Measurements from ENCODE around the gene RAPGEF6.
"Not testable (repeated sequence)": the region's sequence is repeated elsewhere in the genome, so short reads cannot be mapped to it uniquely, and the experiment has no call there.

The RAPGEF6 gene

GRCh38 chr5:131607903-131608540, 27.0 kb downstream of the RAPGEF6 start:
- Histone ChIP-seq H3K4me3 (ENCODE audit: low read length) (no peak overlapping the region), H3K27me3 (replicated peaks; ENCODE audit: control insufficient read depth, insufficient read depth, low read length) (no peaks in the 10 kb centered on the region), H3K4me1 (ENCODE audit: control insufficient read depth, insufficient read depth, low read length) (peaks cover 15% of the 10 kb centered on the region), H3K36me3 (ENCODE audit: control insufficient read depth, insufficient read depth, low read length, severe bottlenecking) (no peaks in the 10 kb centered on the region), H3K9ac (ENCODE audit: low read length) (no peak overlapping the region), H3K9me3 (ENCODE audit: control insufficient read depth, low read length) (no peaks in the 10 kb centered on the region)
- DNase-seq (ENCODE audit: low read depth) = no peak

- Histone ChIP-seq H3K9ac (ENCODE audit: low read length) (no peak overlapping the region), H3K4me1 (ENCODE audit: control insufficient read depth, insufficient read depth, low read length) (peaks cover 15% of the 10 kb centered on the region), H3K36me3 (ENCODE audit: control insufficient read depth, insufficient read depth, low read length, severe bottlenecking) (no peaks in the 10 kb centered on the region), H3K27me3 (replicated peaks; ENCODE audit: control insufficient read depth, insufficient read depth, low read length) (no peaks in the 10 kb centered on the region), H3K4me3 (ENCODE audit: low read length) (no peak overlapping the region), H3K9me3 (ENCODE audit: control insufficient read depth, low read length) (no peaks in the 10 kb centered on the region)
- DNase-seq (ENCODE audit: low read depth) = no peak
Observed at GRCh38 chr5:131607418-131607817, 27.6 kb downstream of the RAPGEF6 start.

DNA sequence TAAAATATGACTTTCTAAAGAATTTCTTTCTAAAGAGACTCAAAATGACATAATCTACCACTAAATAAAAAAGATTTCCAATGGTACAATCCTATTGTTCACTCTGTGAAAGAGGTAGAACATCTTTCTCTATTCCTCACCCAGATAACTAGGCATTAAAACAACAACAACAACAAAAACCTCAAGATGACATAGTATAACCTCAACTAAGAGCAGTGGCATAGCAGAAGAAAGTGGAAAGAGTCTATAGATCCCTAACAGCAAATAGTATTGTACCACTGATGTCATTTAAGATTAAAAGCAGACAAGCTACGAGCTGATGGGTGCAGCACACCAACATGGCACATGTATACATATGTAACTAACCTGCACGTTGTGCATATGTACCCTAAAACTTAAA, 29.9 kb downstream of the RAPGEF6 start:
- H3K9ac ChIP-seq (ENCODE audit: low read length) = no peak overlapping the region
- no peak for DNase-seq (ENCODE audit: low read depth)

DNA sequence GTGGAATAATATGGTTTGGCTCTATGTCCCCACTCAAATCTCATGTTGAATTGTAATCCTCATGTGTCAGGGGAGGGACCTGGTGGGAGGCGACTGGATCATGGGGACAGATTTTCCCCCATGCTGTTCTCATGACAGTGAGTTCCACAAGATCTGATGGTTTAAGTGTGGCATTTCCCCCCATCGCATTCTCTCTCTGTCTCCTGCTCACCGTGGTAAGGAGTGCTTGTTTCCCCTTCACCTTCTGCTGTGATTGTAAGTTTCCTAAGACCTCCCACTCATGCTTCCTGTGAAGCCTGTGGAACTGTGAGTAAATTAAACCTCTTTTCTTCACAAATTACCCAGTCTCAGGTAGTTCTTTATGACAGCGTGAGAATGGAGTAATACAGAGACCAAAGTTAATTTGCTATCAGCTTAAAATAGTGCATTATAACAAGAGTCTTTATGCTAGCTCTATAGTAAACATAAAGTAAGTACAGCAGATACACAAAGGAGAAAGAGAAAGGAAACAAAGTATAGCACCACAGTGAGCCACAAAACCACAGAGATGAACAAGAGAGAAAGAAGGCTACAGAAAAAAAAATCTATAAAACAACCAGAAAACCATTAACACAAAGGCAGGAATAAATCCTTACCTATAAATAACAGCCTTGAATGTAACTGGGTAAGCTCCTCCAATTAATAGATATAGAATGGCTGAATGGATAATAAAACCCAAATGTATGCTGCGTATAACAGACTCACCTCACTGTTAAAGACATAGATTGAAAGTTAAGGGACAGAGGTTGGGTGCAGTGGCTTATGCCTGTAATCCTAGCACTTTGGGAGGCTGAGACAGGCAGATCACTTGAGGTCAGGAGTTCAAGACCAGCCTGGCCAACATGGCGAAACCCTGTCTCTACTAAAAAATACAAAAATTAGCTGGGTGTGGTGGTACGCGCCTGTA, 39.7 kb downstream of the RAPGEF6 start:
- Histone ChIP-seq H3K4me3 (ENCODE audit: low read length) (no peak overlapping the region), H3K9ac (ENCODE audit: low read length) (no peak overlapping the region), H3K27me3 (replicated peaks; ENCODE audit: control insufficient read depth, insufficient read depth, low read length) (no peaks in the 10 kb centered on the region), H3K4me1 (ENCODE audit: control insufficient read depth, insufficient read depth, low read length) (peaks cover 17% of the 10 kb centered on the region), H3K9me3 (ENCODE audit: control insufficient read depth, low read length) (no peaks in the 10 kb centered on the region), H3K36me3 (ENCODE audit: control insufficient read depth, insufficient read depth, low read length, severe bottlenecking) (no peaks in the 10 kb centered on the region)
- DNase-seq (ENCODE audit: low read depth) = no peak

More for the DNA sequence above, 29.9 kb downstream of the RAPGEF6 start:
- H3K4me3 ChIP-seq (ENCODE audit: low read length) = no peak overlapping the region
- no peaks in the 10 kb centered on the region for H3K9me3 ChIP-seq (ENCODE audit: control insufficient read depth, low read length)
- no peaks in the 10 kb centered on the region for H3K27me3 ChIP-seq (replicated peaks; ENCODE audit: control insufficient read depth, insufficient read depth, low read length)
- no peaks in the 10 kb centered on the region for H3K36me3 ChIP-seq (ENCODE audit: control insufficient read depth, insufficient read depth, low read length, severe bottlenecking)
- peaks cover 15% of the 10 kb centered on the region for H3K4me1 ChIP-seq (ENCODE audit: control insufficient read depth, insufficient read depth, low read length)

DNA sequence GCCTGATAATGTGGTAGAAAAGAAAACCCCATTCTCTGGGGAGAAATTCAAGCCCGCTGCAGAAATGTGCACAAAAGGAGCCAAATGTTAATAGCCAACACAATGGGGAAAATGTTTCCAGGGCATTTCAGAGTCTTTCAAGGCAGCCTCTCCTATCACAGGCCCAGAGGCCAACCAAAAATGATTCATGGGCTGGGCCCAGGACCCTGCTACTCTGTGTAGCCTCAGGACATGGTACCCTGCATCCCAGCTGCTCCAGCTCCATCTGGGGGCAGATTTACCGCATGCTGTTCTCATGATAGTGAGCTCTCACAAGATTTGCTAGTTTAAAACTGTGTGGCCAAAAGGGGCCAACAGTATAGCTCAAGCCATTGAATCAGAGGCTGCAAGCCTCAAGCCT, 41.1 kb downstream of the RAPGEF6 start:
- H3K9ac ChIP-seq (ENCODE audit: low read length) = no peak overlapping the region
- H3K4me1 ChIP-seq (ENCODE audit: control insufficient read depth, insufficient read depth, low read length) = peaks cover 17% of the 10 kb centered on the region
- H3K4me3 ChIP-seq (ENCODE audit: low read length) = no peak overlapping the region
- H3K27me3 ChIP-seq (replicated peaks; ENCODE audit: control insufficient read depth, insufficient read depth, low read length) = no peaks in the 10 kb centered on the region
- no peaks in the 10 kb centered on the region for H3K36me3 ChIP-seq (ENCODE audit: control insufficient read depth, insufficient read depth, low read length, severe bottlenecking)
- DNase-seq (ENCODE audit: low read depth) = no peak
- H3K9me3 ChIP-seq (ENCODE audit: control insufficient read depth, low read length) = no peaks in the 10 kb centered on the region

- not testable (repeated sequence) for DNase-seq (ENCODE audit: low read depth); H3K9ac ChIP-seq (ENCODE audit: low read length); H3K9me3 ChIP-seq (ENCODE audit: control insufficient read depth, low read length); H3K27me3 ChIP-seq (replicated peaks; ENCODE audit: control insufficient read depth, insufficient read depth, low read length); H3K4me3 ChIP-seq (ENCODE audit: low read length); H3K36me3 ChIP-seq (ENCODE audit: control insufficient read depth, insufficient read depth, low read length, severe bottlenecking)
- H3K4me1 ChIP-seq (ENCODE audit: control insufficient read depth, insufficient read depth, low read length) = peaks cover 17% of the 10 kb centered on the region
Observed at GRCh38 chr5:131593436-131593835, 41.6 kb downstream of the RAPGEF6 start.

DNA sequence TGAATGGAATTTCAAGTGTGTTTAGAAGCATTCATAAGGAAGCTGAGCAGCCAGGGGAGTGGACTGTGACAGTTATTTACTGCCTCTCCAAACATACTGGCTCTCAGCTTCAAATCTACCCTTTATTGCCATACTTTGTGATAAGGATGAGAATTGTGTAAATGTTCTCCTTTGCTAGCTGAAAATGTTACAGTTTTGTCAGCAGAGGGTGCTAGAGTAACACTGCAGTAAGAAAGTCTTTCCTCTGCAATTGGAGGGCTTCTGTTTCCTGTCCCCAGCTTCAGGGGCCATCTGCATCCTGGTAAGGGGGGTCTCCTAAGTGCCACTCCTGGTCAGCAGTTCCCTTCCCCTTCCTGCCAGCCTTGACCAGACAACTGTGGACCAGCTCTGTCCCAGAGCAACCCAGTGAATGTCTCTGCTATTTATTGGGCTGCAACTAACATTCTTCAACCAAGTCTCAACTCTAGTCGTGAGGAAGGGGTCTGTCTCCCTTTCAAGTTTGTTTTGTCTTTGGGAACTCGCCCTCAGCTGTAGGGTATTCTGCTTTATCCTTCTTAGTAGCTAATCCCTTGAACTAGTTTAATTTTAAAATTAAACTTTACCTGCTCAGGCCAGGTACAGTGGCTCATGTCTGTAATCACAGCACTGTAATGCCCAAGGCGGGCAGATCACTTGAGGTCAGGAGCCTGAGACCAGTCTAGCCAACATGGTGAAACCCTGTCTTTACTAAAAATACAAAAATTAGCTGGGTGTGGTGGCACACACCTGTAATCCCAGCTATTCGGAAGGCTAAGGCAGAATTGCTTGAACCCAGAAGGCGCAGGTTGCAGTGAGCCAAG, 45.3 kb downstream of the RAPGEF6 start:
- H3K4me1 ChIP-seq (ENCODE audit: control insufficient read depth, insufficient read depth, low read length) = peaks cover 17% of the 10 kb centered on the region
- peak; percentile 78 for DNase-seq (ENCODE audit: low read depth)
- no peak overlapping the region for H3K9ac ChIP-seq (ENCODE audit: low read length)
- no peaks in the 10 kb centered on the region for H3K27me3 ChIP-seq (replicated peaks; ENCODE audit: control insufficient read depth, insufficient read depth, low read length)
- no peaks in the 10 kb centered on the region for H3K9me3 ChIP-seq (ENCODE audit: control insufficient read depth, low read length)
- no peaks in the 10 kb centered on the region for H3K36me3 ChIP-seq (ENCODE audit: control insufficient read depth, insufficient read depth, low read length, severe bottlenecking)
- H3K4me3 ChIP-seq (ENCODE audit: low read length) = no peak overlapping the region

- no peak overlapping the region for H3K4me3 ChIP-seq (ENCODE audit: low read length)
- no peaks in the 10 kb centered on the region for H3K9me3 ChIP-seq (ENCODE audit: control insufficient read depth, low read length)
- H3K4me1 ChIP-seq (ENCODE audit: control insufficient read depth, insufficient read depth, low read length) = no peaks in the 10 kb centered on the region
- H3K36me3 ChIP-seq (ENCODE audit: control insufficient read depth, insufficient read depth, low read length, severe bottlenecking) = no peaks in the 10 kb centered on the region
- DNase-seq (ENCODE audit: low read depth) = no peak
- H3K27me3 ChIP-seq (replicated peaks; ENCODE audit: control insufficient read depth, insufficient read depth, low read length) = no peaks in the 10 kb centered on the region
- H3K9ac ChIP-seq (ENCODE audit: low read length) = no peak overlapping the region
Observed at GRCh38 chr5:131587541-131587940, 47.5 kb downstream of the RAPGEF6 start.

DNA sequence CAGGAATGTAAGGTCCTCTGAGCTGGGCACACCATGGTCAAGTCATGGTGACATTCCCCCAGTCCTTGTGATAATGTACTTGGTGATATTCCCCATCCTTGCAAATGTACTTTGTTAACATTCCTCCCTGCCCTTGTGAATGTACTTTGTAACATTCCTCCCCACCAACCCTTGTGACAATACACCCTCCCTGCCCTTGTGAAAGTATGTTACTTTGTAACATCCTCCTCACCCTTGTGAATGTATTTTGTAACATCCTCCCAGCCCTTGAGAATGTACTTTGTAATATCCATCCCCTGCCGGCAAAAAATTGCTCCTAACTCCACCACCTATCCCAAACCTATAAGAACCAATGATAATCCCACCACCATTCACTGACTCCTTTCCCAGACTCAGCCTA, 53.3 kb downstream of the RAPGEF6 start:
- no peaks in the 10 kb centered on the region for H3K27me3 ChIP-seq (replicated peaks; ENCODE audit: control insufficient read depth, insufficient read depth, low read length)
- H3K9me3 ChIP-seq (ENCODE audit: control insufficient read depth, low read length) = no peaks in the 10 kb centered on the region
- H3K36me3 ChIP-seq (ENCODE audit: control insufficient read depth, insufficient read depth, low read length, severe bottlenecking) = peaks cover 3% of the 10 kb centered on the region
- DNase-seq (ENCODE audit: low read depth) = no peak
- H3K4me3 ChIP-seq (ENCODE audit: low read length) = no peak overlapping the region
- no peak overlapping the region for H3K9ac ChIP-seq (ENCODE audit: low read length)
- H3K4me1 ChIP-seq (ENCODE audit: control insufficient read depth, insufficient read depth, low read length) = no peaks in the 10 kb centered on the region

- no peak for DNase-seq (ENCODE audit: low read depth)
- H3K4me3 ChIP-seq (ENCODE audit: low read length) = no peak overlapping the region
- H3K9me3 ChIP-seq (ENCODE audit: control insufficient read depth, low read length) = no peaks in the 10 kb centered on the region
- no peak overlapping the region for H3K9ac ChIP-seq (ENCODE audit: low read length)
- no peaks in the 10 kb centered on the region for H3K27me3 ChIP-seq (replicated peaks; ENCODE audit: control insufficient read depth, insufficient read depth, low read length)
- no peaks in the 10 kb centered on the region for H3K4me1 ChIP-seq (ENCODE audit: control insufficient read depth, insufficient read depth, low read length)
- peaks cover 3% of the 10 kb centered on the region for H3K36me3 ChIP-seq (ENCODE audit: control insufficient read depth, insufficient read depth, low read length, severe bottlenecking)
Observed at GRCh38 chr5:131579917-131580671, 54.9 kb downstream of the RAPGEF6 start.

Measured in adipocyte (in vitro differentiated cells).